Endodermal cell (in vitro differentiated cells): ENCODE data around the gene TNK2. TPM values are rescaled to one million over a fixed set of nuclear protein-coding genes. Genes with fewer than 3 reads are reported as not detected.

Source experiments
- DNase-seq: peaks from one replicate; pipeline ENCODE4 v3.0.0-alpha.2; 2017
- H3K27ac ChIP-seq: 2 replicates; pipeline ENCODE4 v1.5.1; 2013; ENCODE audit warnings: mild to moderate bottlenecking, low read depth, low read length, moderate library complexity
- H3K27me3 ChIP-seq: 2 replicates; pipeline ENCODE4 v1.6.1; 2013; ENCODE audit warnings: mild to moderate bottlenecking, low read length, moderate library complexity; ENCODE audit not compliant: insufficient read depth, control insufficient read depth, poor library complexity, severe bottlenecking
- H3K36me3 ChIP-seq: 2 replicates; pipeline ENCODE4 v1.7.0; 2013; ENCODE audit warnings: mild to moderate bottlenecking, low read length, moderate library complexity; ENCODE audit not compliant: control insufficient read depth, insufficient read depth
- H3K4me1 ChIP-seq: one replicate; pipeline ENCODE4 v1.7.0; 2013; ENCODE audit warnings: low read length; ENCODE audit not compliant: control insufficient read depth, insufficient read depth
- H3K4me3 ChIP-seq: 2 replicates; pipeline ENCODE4 v1.5.1; 2013; ENCODE audit warnings: mild to moderate bottlenecking, low read length, moderate library complexity
- H3K9ac ChIP-seq: 2 replicates; pipeline ENCODE4 v1.6.1; 2013; ENCODE audit warnings: mild to moderate bottlenecking, low read length, moderate library complexity; ENCODE audit not compliant: poor library complexity, severe bottlenecking; ENCODE audit errors: extremely low read depth
- H3K9me3 ChIP-seq: 2 replicates; pipeline ENCODE4 v1.6.1; 2013; ENCODE audit warnings: mild to moderate bottlenecking, low read length, moderate library complexity; ENCODE audit not compliant: control insufficient read depth
- H3K27ac Mint-ChIP-seq: 2 replicates; pipeline ENCODE4 v1.8.0; 2020; ENCODE audit warnings: mixed read lengths
- H3K27me3 Mint-ChIP-seq: 2 replicates; pipeline ENCODE4 v1.8.0; 2021; ENCODE audit warnings: mild to moderate bottlenecking, mixed read lengths; ENCODE audit not compliant: insufficient read depth
- H3K36me3 Mint-ChIP-seq: 2 replicates; pipeline ENCODE4 v1.8.0; 2020; ENCODE audit warnings: low read depth, mixed read lengths
- H3K4me1 Mint-ChIP-seq: 2 replicates; pipeline ENCODE4 v1.8.0; 2020; ENCODE audit warnings: mixed read lengths
- H3K4me3 Mint-ChIP-seq: 2 replicates; pipeline ENCODE4 v1.8.0; 2020; ENCODE audit warnings: mild to moderate bottlenecking, moderate library complexity, mixed read lengths
- H3K9me3 Mint-ChIP-seq: 2 replicates; pipeline ENCODE4 v1.8.0; 2020; ENCODE audit warnings: mild to moderate bottlenecking, mixed read lengths
- WGBS, 2 experiments: methylation state at CpG; one replicate each; pipeline versions ENCODE4 v1.1.5 to v1.1.7; 2013; ENCODE audit warnings: missing lambda C conversion rate in 2 of 2, mixed read lengths in 1 of 2; ENCODE audit not compliant: insufficient coverage in 1 of 2, insufficient read length in 1 of 2; 5-methylcytosine and 5-hydroxymethylcytosine counted together
- total RNA-seq, 2 donors: library from RNA; stranded (reverse); fragmentation: NEBNext Ultra II Directional in 1 of 2; extraction: Animal tissue kit (Norgen Biotek cat#: 25700) in 1 of 2; gene quantifications; 2 replicates in 1 of 2; 3 replicates in 1 of 2; pipeline ENCODE4 v1.2.1, GENCODE V29; 2021
- TF ChIP-seq, protein P1 (sequence below): fragments of 200-600 bp; sonication (generic); conservative IDR thresholded peaks from 2 replicates; pipeline ENCODE4 v1.5.0; 2021; ENCODE audit warnings: antibody characterized with exemption, mild to moderate bottlenecking

Gene TNK2
- total RNA-seq, 2 donors from 2014 or later, result 53.2 to 85.7 TPM

- peaks cover 2% of the 10 kb centered on the region for H3K27me3 Mint-ChIP-seq
- peak overlapping the region; percentile 83 for H3K4me3 ChIP-seq
- H3K4me3 Mint-ChIP-seq, result peak overlapping the region; percentile 81
- no peaks in the 10 kb centered on the region for H3K9me3 ChIP-seq
- H3K4me1 ChIP-seq, result peaks cover 19% of the 10 kb centered on the region
- no peaks in the 10 kb centered on the region for H3K9me3 Mint-ChIP-seq
- peaks cover 37% of the 10 kb centered on the region for H3K4me1 Mint-ChIP-seq
- H3K36me3 Mint-ChIP-seq, result peaks cover 10% of the 10 kb centered on the region
- H3K9ac ChIP-seq, result peak overlapping the region; percentile 44
- H3K27ac ChIP-seq, result no peak overlapping the region
- peaks cover 6% of the 10 kb centered on the region for H3K36me3 ChIP-seq
- no peaks in the 10 kb centered on the region for H3K27me3 ChIP-seq
- peak overlapping the region; percentile 87 for H3K27ac Mint-ChIP-seq
- TF ChIP-seq, protein P1, sequence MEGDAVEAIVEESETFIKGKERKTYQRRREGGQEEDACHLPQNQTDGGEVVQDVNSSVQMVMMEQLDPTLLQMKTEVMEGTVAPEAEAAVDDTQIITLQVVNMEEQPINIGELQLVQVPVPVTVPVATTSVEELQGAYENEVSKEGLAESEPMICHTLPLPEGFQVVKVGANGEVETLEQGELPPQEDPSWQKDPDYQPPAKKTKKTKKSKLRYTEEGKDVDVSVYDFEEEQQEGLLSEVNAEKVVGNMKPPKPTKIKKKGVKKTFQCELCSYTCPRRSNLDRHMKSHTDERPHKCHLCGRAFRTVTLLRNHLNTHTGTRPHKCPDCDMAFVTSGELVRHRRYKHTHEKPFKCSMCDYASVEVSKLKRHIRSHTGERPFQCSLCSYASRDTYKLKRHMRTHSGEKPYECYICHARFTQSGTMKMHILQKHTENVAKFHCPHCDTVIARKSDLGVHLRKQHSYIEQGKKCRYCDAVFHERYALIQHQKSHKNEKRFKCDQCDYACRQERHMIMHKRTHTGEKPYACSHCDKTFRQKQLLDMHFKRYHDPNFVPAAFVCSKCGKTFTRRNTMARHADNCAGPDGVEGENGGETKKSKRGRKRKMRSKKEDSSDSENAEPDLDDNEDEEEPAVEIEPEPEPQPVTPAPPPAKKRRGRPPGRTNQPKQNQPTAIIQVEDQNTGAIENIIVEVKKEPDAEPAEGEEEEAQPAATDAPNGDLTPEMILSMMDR, result no peak
- peak; percentile 93 for DNase-seq
- 8 to 9% methylated on average over 22 to 43 of the region's 68 CpGs for WGBS, 2 experiments
These were observed 1.5 kb upstream of the TNK2 start for GRCh38 chr3:195909644-195910498.

GRCh38 chr3:195908694-195909581 lies 587 bp upstream of the TNK2 start:
- Mint-ChIP-seq H3K4me3 (peak overlapping the region; percentile 81), H3K9me3 (no peaks in the 10 kb centered on the region), H3K27me3 (peaks cover 2% of the 10 kb centered on the region), H3K4me1 (peaks cover 30% of the 10 kb centered on the region), H3K27ac (no peak overlapping the region), H3K36me3 (peaks cover 10% of the 10 kb centered on the region)
- DNase-seq, result peak; percentile 74
- Histone ChIP-seq H3K4me3 (peak overlapping the region; percentile 80), H3K9ac (peak overlapping the region; percentile 45), H3K4me1 (peaks cover 16% of the 10 kb centered on the region), H3K27ac (no peak overlapping the region), H3K27me3 (no peaks in the 10 kb centered on the region), H3K36me3 (peaks cover 6% of the 10 kb centered on the region), H3K9me3 (no peaks in the 10 kb centered on the region)
- WGBS, 2 experiments, result 0% methylated on average over 8 to 103 of the region's 103 CpGs
- TF ChIP-seq, protein P1, result no peak

- H3K36me3 ChIP-seq, result peaks cover 6% of the 10 kb centered on the region
These were observed 742 bp downstream of the TNK2 start for GRCh38 chr3:195907684-195907933.

More at GRCh38 chr3:195907684-195907933, 742 bp downstream of the TNK2 start:
- Mint-ChIP-seq H3K4me1 (peaks cover 27% of the 10 kb centered on the region), H3K4me3 (peak overlapping the region; percentile 81), H3K27me3 (peaks cover 2% of the 10 kb centered on the region), H3K36me3 (peaks cover 13% of the 10 kb centered on the region), H3K9me3 (no peaks in the 10 kb centered on the region), H3K27ac (no peak overlapping the region)
- peaks cover 16% of the 10 kb centered on the region for H3K4me1 ChIP-seq
- no peak overlapping the region for H3K27ac ChIP-seq
- peak overlapping the region; percentile 80 for H3K4me3 ChIP-seq
- 61 to 69% methylated on average over 5 to 6 of the region's 6 CpGs for WGBS, 2 experiments
- no peaks in the 10 kb centered on the region for H3K9me3 ChIP-seq
- H3K9ac ChIP-seq, result no peak overlapping the region
- TF ChIP-seq, protein P1, result no peak
- H3K27me3 ChIP-seq, result no peaks in the 10 kb centered on the region
- DNase-seq, result no peak
